Hematopoietic multipotent progenitor cell (in vitro differentiated cells): ENCODE results near the gene RIOK3. TPM values are rescaled to one million over a fixed set of nuclear protein-coding genes. Genes with fewer than 3 reads are reported as not detected.

ENCODE experiments used
- DNase-seq, 3 donors: peaks; one replicate each; pipeline ENCODE4 v3.0.0-alpha.2; 2011 to 2015; ENCODE audit warnings: low read depth in 2 of 3, low spot score in 2 of 3
- small RNA-seq: library from RNA; depleted of rRNA; stranded (forward); fragments of <200 nt; gene quantifications from one replicate; pipeline ENCODE3, GENCODE V24; 2012
- total RNA-seq: library from RNA; depleted of rRNA; stranded (reverse); fragments of >200 nt; gene quantifications from one replicate; pipeline ENCODE4 v1.2.3, GENCODE V29; 2012

Gene RIOK3
- total RNA-seq, 1 donor = 28.3 TPM

DNA sequence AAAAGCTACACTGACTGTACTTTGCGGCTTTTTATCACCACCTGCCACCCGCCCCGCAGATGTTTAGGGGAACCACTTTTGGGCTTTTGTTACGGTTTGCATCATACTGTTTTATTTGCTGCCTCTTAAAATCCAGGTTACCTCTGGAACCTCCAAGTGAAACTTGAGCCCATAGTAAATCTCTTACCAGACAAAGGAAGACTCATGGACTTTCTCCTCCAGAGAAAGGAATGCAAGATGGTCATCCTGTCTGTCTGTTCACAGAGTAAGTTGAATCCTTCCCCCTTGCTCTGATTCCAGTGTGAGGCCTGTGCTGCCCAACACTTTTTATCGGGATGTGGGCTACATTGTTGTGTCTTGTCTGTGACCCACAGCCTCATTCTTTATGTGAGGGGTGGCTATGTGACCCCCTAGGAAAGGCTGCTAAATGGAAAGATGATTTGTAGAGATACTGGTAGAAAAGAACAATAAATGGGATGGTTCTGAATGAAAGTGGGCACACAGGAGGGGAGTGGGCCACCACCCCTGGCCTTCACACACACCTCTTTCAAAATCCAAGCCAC, 73.5 kb downstream of the RIOK3 start:
- no peak for DNase-seq

DNA sequence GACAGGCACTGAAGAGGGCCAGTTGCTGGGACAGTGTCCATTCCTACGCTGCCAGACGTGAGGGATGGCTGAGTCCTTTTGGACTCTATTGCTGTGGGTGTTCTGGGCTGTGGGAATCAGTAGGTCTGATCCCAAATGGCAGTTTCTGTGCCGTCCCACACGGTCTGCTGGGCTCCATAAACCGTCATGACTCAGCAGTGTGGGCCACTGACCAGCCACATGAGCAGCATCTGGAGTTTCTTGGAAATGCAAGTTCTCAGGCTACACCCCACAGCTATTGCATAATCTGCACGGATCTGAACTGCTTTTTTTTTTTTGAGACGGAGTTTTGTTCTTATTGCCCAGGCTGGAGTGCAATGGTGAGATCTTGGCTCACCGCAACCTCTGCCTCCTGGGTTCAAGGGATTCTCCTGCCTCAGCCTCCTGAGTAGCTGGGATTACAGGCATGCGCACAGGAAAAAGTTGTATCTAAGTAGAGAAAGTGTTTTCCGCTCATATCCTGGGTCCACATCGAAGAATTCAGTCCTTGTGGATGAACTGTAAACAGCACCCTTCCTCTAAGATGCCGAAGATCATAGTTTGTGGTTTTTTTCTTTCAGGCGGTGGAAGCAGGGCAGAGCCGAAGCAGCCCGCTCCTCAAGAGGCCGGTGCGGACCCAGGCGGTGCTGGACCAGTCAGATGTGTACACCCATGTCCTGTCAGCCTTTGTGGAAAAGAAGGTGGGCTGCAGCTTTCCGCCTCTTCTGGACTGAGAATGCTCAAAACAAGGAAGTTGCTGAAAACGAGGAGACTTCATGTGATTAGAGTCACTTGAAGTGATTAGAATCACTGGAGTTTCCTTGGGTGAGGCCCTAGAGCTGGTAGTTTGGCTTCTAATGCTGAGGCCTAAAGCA, 75.7 kb downstream of the RIOK3 start:
- no peak for DNase-seq

DNA sequence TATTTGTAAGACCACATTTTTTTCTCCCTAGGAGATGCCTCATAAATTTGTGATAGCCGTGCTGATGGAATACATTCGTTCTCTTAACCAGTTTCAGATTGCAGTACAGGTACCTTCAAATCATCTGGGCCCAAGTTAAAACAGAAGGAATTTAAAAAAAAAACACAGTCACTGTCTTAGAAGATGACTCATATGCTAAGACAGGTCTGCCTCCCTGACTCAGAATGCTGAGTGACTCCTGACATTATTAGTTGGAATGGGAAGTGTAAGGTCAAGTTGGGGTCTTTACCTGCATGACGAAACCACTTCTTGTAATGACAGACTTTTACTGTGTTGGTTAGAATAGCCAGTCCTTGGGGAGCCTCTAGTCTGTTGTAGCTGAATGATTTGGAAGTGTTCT, 76.5 kb downstream of the RIOK3 start:
- DNase-seq = no peak

DNA sequence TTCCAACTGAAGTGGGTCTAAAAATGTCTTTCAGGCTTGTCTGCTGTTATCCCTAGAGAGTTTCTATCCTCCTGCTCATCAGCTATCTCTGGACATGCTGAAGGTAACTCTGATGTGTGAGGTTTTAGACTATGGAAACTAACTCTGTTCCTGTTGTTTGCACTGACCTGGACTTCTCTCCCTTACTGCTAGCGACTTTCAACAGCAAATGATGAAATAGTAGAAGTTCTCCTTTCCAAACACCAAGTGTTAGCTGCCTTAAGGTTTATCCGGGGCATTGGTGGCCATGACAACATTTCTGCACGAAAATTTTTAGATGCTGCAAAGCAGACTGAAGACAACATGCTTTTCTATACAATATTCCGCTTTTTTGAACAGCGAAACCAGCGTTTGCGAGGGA, 77.1 kb downstream of the RIOK3 start:
- no peak for DNase-seq

DNA sequence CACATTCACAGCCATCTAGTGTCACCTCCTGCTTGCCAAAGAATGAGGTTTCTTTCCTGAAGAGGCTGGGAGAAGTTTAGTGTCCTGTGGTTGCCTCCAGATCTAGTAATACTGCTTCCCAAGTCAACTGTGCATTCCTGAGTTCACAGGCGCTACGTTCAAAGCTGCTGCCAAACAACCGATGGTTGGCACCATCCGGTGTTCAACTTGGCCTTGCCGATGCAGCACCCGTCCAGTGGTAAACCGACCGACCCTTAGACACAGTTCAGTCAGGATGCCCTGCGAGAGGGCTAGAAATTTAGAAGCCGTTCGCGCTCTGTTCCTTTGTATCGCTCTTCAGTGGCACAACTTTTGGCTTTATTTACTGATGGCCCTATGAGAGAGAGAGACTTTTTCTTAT, 78.8 kb downstream of the RIOK3 start:
- no peak for DNase-seq

Small RNA genes within 50 kb of the gene (small RNA-seq; reads per million reads assigned to genes)
- gene AC026634.1 (not detected), gene RF00019 (not detected)

Other genes starting within 250 kb of the RIOK3 start
- 26.4 TPM for gene RMC1, start 50.2 kb downstream of the RIOK3 start, total RNA-seq
- 20.5 TPM for gene NPC1, start 133.2 kb downstream of the RIOK3 start, total RNA-seq
- under 0.01 TPM for gene ANKRD29, start 209.6 kb downstream of the RIOK3 start, total RNA-seq
- 2.4 TPM for gene LAMA3, start 236.2 kb downstream of the RIOK3 start, total RNA-seq